Measurements from ENCODE around the gene OR5A1. TPM values are rescaled to one million over a fixed set of nuclear protein-coding genes. Genes with fewer than 3 reads are reported as not detected.

OR5A1 gene
- total RNA-seq, 4 donors from 2014 or later, result not detected

GRCh38 chr11:59413646-59414045 lies 22.6 kb upstream of the OR5A1 start:
- no peak for ATAC-seq
- Histone ChIP-seq H3K36me3 (no peaks in the 10 kb centered on the region), H3K4me1 (no peaks in the 10 kb centered on the region), H3K27ac (no peak overlapping the region), H3K27me3 (peaks cover 8% of the 10 kb centered on the region), H3K4me3 (no peak overlapping the region), H3K9me3 (peaks cover 0 to 23% (median 0%) of the 10 kb centered on the region in 3 donors)
- WGBS, 2 donors (ENCODE audit: low coverage in 1 of 2), result 64 to 69% methylated on average over 2 of the region's 2 CpGs
- TF ChIP-seq EP300 (IDR thresholded peaks at IDR 0.05), result no peak
- no peak for TF ChIP-seq CTCF (IDR thresholded peaks at IDR 0.05)
- no peak for TF ChIP-seq POLR2AphosphoS5 (IDR thresholded peaks at IDR 0.05)
- no peak for TF ChIP-seq POLR2A (IDR thresholded peaks at IDR 0.05)

DNA sequence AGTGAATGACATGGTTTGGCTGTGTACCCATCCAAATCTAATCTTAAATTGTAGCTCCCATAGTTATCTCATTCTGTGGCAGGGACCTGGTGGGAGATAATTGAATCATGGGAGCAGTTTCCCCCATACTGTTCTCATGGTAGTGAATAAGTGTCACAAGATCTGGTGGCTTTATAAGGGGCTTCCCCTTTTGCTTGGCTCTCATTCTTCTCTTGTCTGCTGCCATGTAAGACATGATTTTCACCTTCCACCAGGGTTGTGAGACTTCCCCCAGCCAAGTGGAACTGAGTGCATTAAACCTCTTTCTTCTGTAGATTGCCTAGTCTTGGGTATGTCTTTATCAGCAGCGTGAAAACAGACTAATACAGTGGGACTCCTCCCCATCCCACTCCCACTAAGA lies 21.2 kb upstream of the OR5A1 start:
- TF ChIP-seq POLR2A (IDR thresholded peaks at IDR 0.05) (no peak), EP300 (IDR thresholded peaks at IDR 0.05) (no peak), POLR2AphosphoS5 (IDR thresholded peaks at IDR 0.05) (no peak), CTCF (IDR thresholded peaks at IDR 0.05) (no peak)
- Histone ChIP-seq H3K4me3 (no peak overlapping the region), H3K36me3 (no peaks in the 10 kb centered on the region), H3K9me3 (peaks cover 0 to 10% (median 0%) of the 10 kb centered on the region in 3 donors), H3K4me1 (no peaks in the 10 kb centered on the region), H3K27me3 (peaks cover 8% of the 10 kb centered on the region), H3K27ac (no peak overlapping the region)
- ATAC-seq, result no peak
- no CpG with 5 or more reads among the region's 1 CpG for WGBS, 2 donors (ENCODE audit: low coverage in 1 of 2)

- no peak overlapping the region for H3K27ac ChIP-seq
- no peaks in the 10 kb centered on the region for H3K36me3 ChIP-seq
- no peaks in the 10 kb centered on the region for H3K9me3 ChIP-seq
- no peak for TF ChIP-seq EP300 (IDR thresholded peaks at IDR 0.05)
- TF ChIP-seq CTCF (IDR thresholded peaks at IDR 0.05), result no peak
- no peak for TF ChIP-seq POLR2AphosphoS5 (IDR thresholded peaks at IDR 0.05)
- TF ChIP-seq POLR2A (IDR thresholded peaks at IDR 0.05), result no peak
- no peak for ATAC-seq
- peaks cover 8% of the 10 kb centered on the region for H3K27me3 ChIP-seq
- H3K4me1 ChIP-seq, result no peaks in the 10 kb centered on the region
- 88 to 93% methylated on average over 5 of the region's 5 CpGs for WGBS, 2 donors (ENCODE audit: low coverage in 1 of 2)
- no peak overlapping the region for H3K4me3 ChIP-seq
Measured at GRCh38 chr11:59416613-59417012, 19.7 kb upstream of the OR5A1 start.

GRCh38 chr11:59417023-59417422 lies 19.2 kb upstream of the OR5A1 start:
- H3K4me1 ChIP-seq, result no peaks in the 10 kb centered on the region
- peaks cover 8% of the 10 kb centered on the region for H3K27me3 ChIP-seq
- H3K9me3 ChIP-seq, result no peaks in the 10 kb centered on the region
- ATAC-seq, result no peak
- no peak overlapping the region for H3K4me3 ChIP-seq
- no peak overlapping the region for H3K27ac ChIP-seq
- no peak for TF ChIP-seq POLR2AphosphoS5 (IDR thresholded peaks at IDR 0.05)
- no peaks in the 10 kb centered on the region for H3K36me3 ChIP-seq
- WGBS, 2 donors (ENCODE audit: low coverage in 1 of 2), result 31 to 64% methylated on average over 3 to 5 of the region's 5 CpGs

GRCh38 chr11:59418156-59418555 lies 18.1 kb upstream of the OR5A1 start:
- H3K27me3 ChIP-seq, result peaks cover 8% of the 10 kb centered on the region
- no peaks in the 10 kb centered on the region for H3K9me3 ChIP-seq
- no peak overlapping the region for H3K27ac ChIP-seq
- H3K36me3 ChIP-seq, result no peaks in the 10 kb centered on the region
- no peak for ATAC-seq
- H3K4me1 ChIP-seq, result no peaks in the 10 kb centered on the region
- TF ChIP-seq EP300 (IDR thresholded peaks at IDR 0.05) (no peak), CTCF (IDR thresholded peaks at IDR 0.05) (no peak), POLR2A (IDR thresholded peaks at IDR 0.05) (no peak), POLR2AphosphoS5 (IDR thresholded peaks at IDR 0.05) (no peak)
- WGBS, 2 donors (ENCODE audit: low coverage in 1 of 2), result 49 to 52% methylated on average over 2 of the region's 2 CpGs
- H3K4me3 ChIP-seq, result no peak overlapping the region

Data from gastroesophageal sphincter (tissue), 4 donors.